Right lobe of liver (tissue), 4 donors: ENCODE results near the gene LRBA.

ENCODE experiments used
- CTCF ChIP-seq, 4 donors: fragments of 200-600 bp in 3 of 4; fragments of 450-650 bp in 1 of 4; IDR thresholded peaks; one replicate each; pipeline versions ENCODE4 v1.5.1 to v1.8.0; 2016 to 2022; ENCODE audit warnings: antibody characterized with exemption in 4 of 4, mild to moderate bottlenecking in 2 of 4
- POLR2A ChIP-seq: fragments of 450-650 bp; IDR thresholded peaks from one replicate; pipeline ENCODE4 v1.6.1; 2017; ENCODE audit warnings: antibody characterized with exemption, mild to moderate bottlenecking
- donor health status: DM: no; HTN: no; CAD: no.
- donor health status: DM: no; HTN: no; CAD: no.
- donor health status: DM: no; HTN: yes; CAD: no.

GRCh38 chr4:150329373-150329772 is 685.7 kb downstream of the LRBA start:
- TF ChIP-seq CTCF (IDR thresholded peaks at IDR 0.05) (no peak), POLR2A (no peak)
